PC-3 (cell line): ENCODE measurements around the gene ATL2. TPM values are rescaled to one million over a fixed set of nuclear protein-coding genes. Genes with fewer than 3 reads are reported as not detected.

Source experiments
- ATAC-seq: fragments of 200-7000 bp; cut with Tn5 transposase; 2 replicates; pipeline ENCODE4 v1.9.1; 2020; ENCODE audit warnings: mild to moderate bottlenecking, moderate library complexity
- BruUV-seq: library from RNA; stranded (reverse); fragments of 400-500 nt; replicated peaks from 2 replicates; lab custom pipeline; 2021; lab: Mats Ljungman, UMichigan
- CTCF ChIA-PET: fragments of 300-600 bp; sonication (Branson Sonifier 250); formaldehyde crosslinking; loops from one replicate; lab custom pipeline; 2022; ENCODE audit warnings: antibody characterized with exemption; lab: Charles Lee
- POLR2A ChIA-PET: fragments of 300-600 bp; sonication (Branson Sonifier 250); formaldehyde crosslinking; loops from one replicate; lab custom pipeline; 2022; ENCODE audit warnings: antibody characterized with exemption; ENCODE audit not compliant: unreplicated experiment; lab: Charles Lee
- DNase-seq: peaks from one replicate; pipeline ENCODE4 v3.0.0-alpha.2; 2015
- H2AFZ ChIP-seq: fragments of 300-600 bp; sonication (generic); 2 replicates; pipeline ENCODE4 v1.6.0; 2016; ENCODE audit warnings: antibody characterized with exemption, low read length
- H3F3A ChIP-seq: fragments of 300-600 bp; sonication (generic); one replicate; pipeline ENCODE4 v1.6.0; 2017; ENCODE audit warnings: antibody characterized with exemption, low read length, control low read depth, mild to moderate bottlenecking; ENCODE audit not compliant: unreplicated experiment
- H3K27ac ChIP-seq: fragments of 300-600 bp; sonication (generic); 2 replicates; pipeline ENCODE4 v1.5.1; 2016; ENCODE audit warnings: mild to moderate bottlenecking, low read length
- H3K27me3 ChIP-seq: fragments of 300-600 bp; sonication (generic); 2 replicates; pipeline ENCODE4 v1.6.1; 2016; ENCODE audit warnings: low read length, mixed read lengths
- H3K36me3 ChIP-seq: fragments of 300-600 bp; sonication (generic); 2 replicates; pipeline ENCODE4 v1.6.1; 2016; ENCODE audit warnings: low read depth, mixed run types, low read length, mixed read lengths
- H3K4me1 ChIP-seq: fragments of 300-600 bp; sonication (generic); 2 replicates; pipeline ENCODE4 v1.5.1; 2016; ENCODE audit warnings: low read length; ENCODE audit not compliant: insufficient read depth
- H3K4me2 ChIP-seq: fragments of 300-600 bp; sonication (generic); 2 replicates; pipeline ENCODE4 v1.6.0; 2016; ENCODE audit warnings: low read length
- H3K4me3 ChIP-seq: fragments of 300-600 bp; sonication (generic); 2 replicates; pipeline ENCODE4 v1.5.1; 2016; ENCODE audit warnings: mild to moderate bottlenecking, low read length, mixed read lengths
- H3K79me2 ChIP-seq: fragments of 300-600 bp; sonication (generic); 2 replicates; pipeline ENCODE4 v1.6.1; 2017; ENCODE audit warnings: low read length, mixed read lengths
- H3K9ac ChIP-seq: fragments of 300-600 bp; sonication (generic); 2 replicates; pipeline ENCODE4 v1.6.0; 2016; ENCODE audit warnings: mild to moderate bottlenecking, low read length
- H3K9me2 ChIP-seq: fragments of 300-600 bp; sonication (generic); replicated peaks from 2 replicates; pipeline ENCODE4 v1.6.1; 2016; ENCODE audit warnings: mixed run types, low read length, mixed read lengths
- H3K9me3 ChIP-seq: fragments of 300-600 bp; sonication (generic); 2 replicates; pipeline ENCODE4 v1.6.1; 2016; ENCODE audit warnings: low read length, mixed read lengths
- H4K20me1 ChIP-seq: fragments of 300-600 bp; sonication (generic); 2 replicates; pipeline ENCODE4 v1.6.1; 2016; ENCODE audit warnings: low read length, mixed read lengths
- EZH2 ChIP-seq: fragments of 300-600 bp; sonication (generic); IDR thresholded peaks from one replicate; pipeline ENCODE4 v1.6.1; 2017; ENCODE audit warnings: antibody characterized with exemption, mild to moderate bottlenecking, low read length; ENCODE audit not compliant: unreplicated experiment
- EZH2phosphoT487 ChIP-seq: fragments of 300-600 bp; sonication (generic); IDR thresholded peaks from 2 replicates; pipeline ENCODE4 v1.6.1; 2018; ENCODE audit warnings: mild to moderate bottlenecking, antibody characterized with exemption, low read length, borderline replicate concordance
- intact Hi-C: fragments of 100-400 bp; cut with micrococcal nuclease; formaldehyde crosslinking; loops from 2 replicates; pipeline ENCODE4 v1.9.0; 2023
- total RNA-seq: library from RNA; depleted of rRNA; stranded (reverse); fragments of >200 nt; gene quantifications from 2 replicates; pipeline ENCODE4 v1.2.3, GENCODE V29; 2014
- TF ChIP-seq, protein P1 (sequence below): fragments of 300-600 bp; sonication (generic); conservative IDR thresholded peaks from 2 replicates; pipeline ENCODE4 v1.5.1; 2017; ENCODE audit warnings: antibody characterized with exemption, low read depth, mild to moderate bottlenecking, low read length

Gene ATL2
- total RNA-seq, 1 experiment from 2014 or later, result 89.4 TPM

DNA sequence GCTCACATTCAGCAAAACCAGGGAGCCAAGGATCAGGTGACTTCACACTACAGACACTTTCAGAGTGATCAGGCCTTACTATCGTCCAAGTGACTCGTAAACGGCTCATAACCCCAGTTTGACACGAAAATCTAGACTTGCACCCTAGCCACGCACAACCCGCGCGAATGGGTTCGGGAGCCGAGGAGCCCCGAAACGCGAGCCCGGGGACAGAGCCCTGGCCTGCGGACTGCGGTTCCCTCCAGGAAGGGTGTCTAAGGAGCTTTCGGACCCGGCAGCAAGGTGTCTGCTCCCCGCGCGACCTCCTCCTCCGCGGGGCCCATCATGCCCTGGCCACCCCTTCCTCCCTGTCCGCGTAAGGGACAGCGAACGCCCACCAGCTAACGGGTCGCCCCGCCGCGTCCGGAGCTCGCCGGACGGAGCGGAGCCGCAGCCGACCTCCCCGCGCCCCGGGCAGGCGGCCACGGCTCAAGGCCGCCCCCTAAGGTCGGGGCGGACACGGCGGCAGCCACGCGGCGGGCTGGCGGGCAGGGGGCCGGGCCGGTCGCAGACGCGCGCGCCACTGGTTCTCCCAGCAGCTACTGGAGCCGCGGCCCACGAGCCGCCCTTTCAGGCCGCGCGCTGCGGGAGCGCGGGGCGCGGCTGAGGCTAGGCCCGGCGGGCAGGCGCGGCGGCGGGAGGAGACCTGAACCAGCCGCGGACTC, 575 bp downstream of the ATL2 start:
- H3K27ac ChIP-seq, result peak overlapping the region; percentile 73
- DNase-seq (peak; percentile 61), ATAC-seq (peak; percentile 60)
- H3K27me3 ChIP-seq, result no peaks in the 10 kb centered on the region
- intact Hi-C loops, result loop anchor here (1.0 to 10.0 kb wide), 5 partner anchors 50 to 376 kb away; partner anchors contain the start of gene SRSF7
- no peaks in the 10 kb centered on the region for H3F3A ChIP-seq
- H2AFZ ChIP-seq, result peak overlapping the region; percentile 71; the same call in 1 of the 2 replicates
- H3K9me3 ChIP-seq, result no peaks in the 10 kb centered on the region
- H3K4me3 ChIP-seq, result peak overlapping the region; percentile 74
- H3K4me2 ChIP-seq, result peak overlapping the region; percentile 81
- H4K20me1 ChIP-seq, result peaks cover 49% of the 10 kb centered on the region
- peaks cover 11% of the 10 kb centered on the region; the same call in 1 of the 2 replicates for H3K36me3 ChIP-seq
- TF ChIP-seq EZH2, result no peak
- TF ChIP-seq, protein P1, sequence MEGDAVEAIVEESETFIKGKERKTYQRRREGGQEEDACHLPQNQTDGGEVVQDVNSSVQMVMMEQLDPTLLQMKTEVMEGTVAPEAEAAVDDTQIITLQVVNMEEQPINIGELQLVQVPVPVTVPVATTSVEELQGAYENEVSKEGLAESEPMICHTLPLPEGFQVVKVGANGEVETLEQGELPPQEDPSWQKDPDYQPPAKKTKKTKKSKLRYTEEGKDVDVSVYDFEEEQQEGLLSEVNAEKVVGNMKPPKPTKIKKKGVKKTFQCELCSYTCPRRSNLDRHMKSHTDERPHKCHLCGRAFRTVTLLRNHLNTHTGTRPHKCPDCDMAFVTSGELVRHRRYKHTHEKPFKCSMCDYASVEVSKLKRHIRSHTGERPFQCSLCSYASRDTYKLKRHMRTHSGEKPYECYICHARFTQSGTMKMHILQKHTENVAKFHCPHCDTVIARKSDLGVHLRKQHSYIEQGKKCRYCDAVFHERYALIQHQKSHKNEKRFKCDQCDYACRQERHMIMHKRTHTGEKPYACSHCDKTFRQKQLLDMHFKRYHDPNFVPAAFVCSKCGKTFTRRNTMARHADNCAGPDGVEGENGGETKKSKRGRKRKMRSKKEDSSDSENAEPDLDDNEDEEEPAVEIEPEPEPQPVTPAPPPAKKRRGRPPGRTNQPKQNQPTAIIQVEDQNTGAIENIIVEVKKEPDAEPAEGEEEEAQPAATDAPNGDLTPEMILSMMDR, result peak; percentile 33; the same call in 1 of the 2 replicates
- no peaks in the 10 kb centered on the region for H3K9me2 ChIP-seq
- peak overlapping the region; percentile 91 for H3K9ac ChIP-seq
- POLR2A ChIA-PET, result interaction anchor here (0.6 kb wide), 1 partner anchor 272 kb away, joined by 3 read pairs; no protein-coding TSS in a partner anchor
- CTCF ChIA-PET, result interaction anchor here (0.5 to 2.6 kb wide), 8 partner anchors 10 to 313 kb away, joined by 3 to 21 read pairs (median 5); no protein-coding TSS in a partner anchor
- peaks cover 23% of the 10 kb centered on the region for H3K4me1 ChIP-seq
- BruUV-seq, result no TSS peak
- peaks cover 51% of the 10 kb centered on the region for H3K79me2 ChIP-seq

DNA sequence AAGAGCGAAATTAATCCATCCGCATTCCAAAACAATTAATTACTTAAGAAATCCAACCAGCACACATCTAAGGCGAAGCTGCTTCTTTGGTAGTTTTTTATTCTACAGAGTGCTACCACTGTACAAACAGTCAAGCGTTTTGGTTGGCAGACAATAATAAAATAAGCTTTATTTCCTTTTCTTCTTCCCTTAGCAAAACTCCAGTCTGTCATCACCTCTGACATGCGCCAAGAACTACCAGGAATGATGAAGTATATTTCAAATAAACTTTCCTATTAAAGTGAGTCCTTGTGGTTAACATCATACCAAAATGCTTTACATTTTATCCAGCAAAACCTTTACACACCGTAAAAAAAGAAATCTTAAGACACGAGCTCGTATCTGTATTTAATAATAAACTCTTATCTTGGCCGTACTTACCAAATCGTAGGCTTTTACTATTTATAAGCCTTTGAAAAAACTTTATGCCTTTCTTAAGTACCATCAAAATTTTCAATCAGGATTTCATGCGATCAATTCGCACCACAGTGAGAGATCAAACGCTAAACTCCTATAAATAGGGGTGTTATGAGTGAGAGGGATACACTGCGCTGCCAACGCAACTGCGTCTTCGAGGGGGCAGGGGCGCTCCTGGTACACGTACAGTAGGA, 1.3 kb downstream of the ATL2 start:
- TF ChIP-seq EZH2 (no peak), EZH2phosphoT487 (no peak)
- TF ChIP-seq, protein P1, result no peak
- peak overlapping the region; percentile 74 for H3K4me3 ChIP-seq
- H3K79me2 ChIP-seq, result peaks cover 58% of the 10 kb centered on the region
- ATAC-seq, result no peak; the same call in 1 of the 2 replicates
- CTCF ChIA-PET, result interaction anchor here (0.5 to 2.6 kb wide), 7 partner anchors 10 to 206 kb away, joined by 3 to 21 read pairs (median 6); no protein-coding TSS in a partner anchor
- peaks cover 49% of the 10 kb centered on the region for H4K20me1 ChIP-seq
- peak overlapping the region; percentile 81 for H3K4me2 ChIP-seq
- intact Hi-C loops, result loop anchor here (2.0 to 10.0 kb wide), 4 partner anchors 51 to 376 kb away; partner anchors contain the start of gene SRSF7
- H2AFZ ChIP-seq, result no peak overlapping the region
- H3K9ac ChIP-seq, result peak overlapping the region; percentile 91
- peak; percentile 16 for DNase-seq
- peaks cover 11% of the 10 kb centered on the region; the same call in 1 of the 2 replicates for H3K36me3 ChIP-seq
- peak overlapping the region; percentile 58 for H3K27ac ChIP-seq
- H3K9me3 ChIP-seq, result no peaks in the 10 kb centered on the region
- H3K27me3 ChIP-seq, result no peaks in the 10 kb centered on the region
- TSS peak; percentile 39 for BruUV-seq
- H3K4me1 ChIP-seq, result peaks cover 23% of the 10 kb centered on the region
- no peaks in the 10 kb centered on the region for H3K9me2 ChIP-seq
- POLR2A ChIA-PET, result interaction anchor here (0.6 kb wide), 1 partner anchor 271 kb away, joined by 3 read pairs; no protein-coding TSS in a partner anchor
- no peaks in the 10 kb centered on the region for H3F3A ChIP-seq
